ENCODE results near the gene IGFL4. TPM values are rescaled to one million over a fixed set of nuclear protein-coding genes. Genes with fewer than 3 reads are reported as not detected.
A peak's percentile ranks its signal among the peaks of the same experiment; 100 is the strongest.
"Not testable (repeated sequence)": the region's sequence is repeated elsewhere in the genome, so short reads cannot be mapped to it uniquely, and the experiment has no call there.

IGFL4 gene
- not detected in 2 replicates for total RNA-seq (2014; rRNA removed; shearing (Covaris generic); ENCODE audit: low replicate concordance)

DNA sequence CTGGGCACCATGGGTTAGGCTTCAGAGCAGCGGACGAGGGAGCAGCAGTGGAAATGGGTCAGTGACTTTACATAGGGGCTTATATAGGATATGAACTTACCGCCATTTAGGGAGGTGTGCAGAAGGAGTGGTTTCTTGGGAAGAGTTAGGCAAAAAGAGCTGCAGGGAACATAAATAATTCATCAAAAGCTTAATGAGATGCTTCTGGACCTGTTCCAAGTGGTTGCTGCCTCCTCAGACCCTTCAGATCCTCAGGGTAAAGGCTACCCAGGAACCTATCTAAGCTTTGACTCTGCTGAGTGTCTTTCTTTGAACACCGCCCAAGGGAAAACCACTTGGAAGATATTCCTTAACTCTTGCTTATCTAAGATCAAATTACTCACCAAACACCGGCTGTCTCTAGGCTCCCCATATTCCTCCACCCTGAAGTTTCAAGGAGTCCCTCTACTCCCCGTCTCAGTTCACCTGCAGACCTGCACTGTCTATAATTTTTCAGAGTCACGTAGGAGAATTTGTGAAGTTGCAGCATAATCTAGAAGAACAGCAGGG is at the start of gene IGFL4:
Gene IGFL4, minus strand, starts transcription at position 51 of the 549 bp plus-strand sequence. Its CDS starts 40 bp downstream, at position 11.
- Histone ChIP-seq H3K36me3 (no peaks in the 10 kb centered on the region), H3K4me3 (no peak within 1 kb of the TSS), H3K27me3 (peaks cover 48% of the 10 kb centered on the region), H3K9me3 (peaks cover under 1% of the 10 kb centered on the region; the same call in 1 of the 2 replicates)
- DNase-seq = no peak

DNA sequence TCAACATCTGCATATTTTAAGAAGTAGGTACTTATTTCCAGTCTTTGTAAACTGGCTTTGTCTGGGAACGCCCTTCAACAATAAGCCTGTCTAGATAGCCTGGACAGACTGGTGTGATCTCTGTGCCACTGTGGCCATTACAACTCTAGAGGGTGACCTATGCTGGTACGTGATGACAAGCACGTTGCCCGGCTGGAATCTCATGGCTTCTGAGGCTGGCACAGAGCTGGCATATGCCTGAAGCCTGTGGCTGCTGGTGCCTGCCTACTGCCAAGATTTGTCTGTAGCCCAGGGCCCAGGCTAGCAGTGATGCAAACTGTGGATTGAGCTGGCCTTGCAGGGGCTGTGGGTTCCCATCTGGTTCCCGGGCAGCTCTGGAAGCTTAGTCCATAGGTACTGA is 49.6 kb upstream of the IGFL4 start:
- no peak overlapping the region for H3K4me3 ChIP-seq
- H3K27me3 ChIP-seq = peaks cover 15% of the 10 kb centered on the region; the same call in 1 of the 2 replicates
- no peak for DNase-seq
- H3K9me3 ChIP-seq = peaks cover 19% of the 10 kb centered on the region
- no peaks in the 10 kb centered on the region for H3K36me3 ChIP-seq

DNA sequence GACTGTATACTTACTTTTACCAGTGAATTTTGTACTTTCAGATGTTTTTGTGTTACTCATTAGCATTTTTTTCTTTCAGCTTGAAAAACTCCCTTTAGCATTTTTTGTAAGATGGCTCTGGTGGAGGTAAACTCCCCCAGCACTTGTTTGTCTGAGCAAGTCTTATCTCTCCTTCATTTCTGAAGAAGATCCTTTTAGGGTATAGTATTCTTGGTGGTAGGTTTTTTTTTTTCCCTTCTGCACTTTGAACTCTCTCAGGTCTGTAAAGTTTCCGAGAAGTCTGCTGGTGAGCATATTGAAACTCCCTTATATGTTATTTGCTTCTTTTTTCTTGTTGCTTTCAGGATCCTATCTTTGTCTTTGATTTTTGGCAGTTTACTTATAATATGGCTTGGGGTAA is 48.6 kb upstream of the IGFL4 start:
- H3K36me3 ChIP-seq = no peaks in the 10 kb centered on the region
- no peak for DNase-seq
- peaks cover 22% of the 10 kb centered on the region for H3K9me3 ChIP-seq
- no peak overlapping the region for H3K4me3 ChIP-seq
- peaks cover 15% of the 10 kb centered on the region; the same call in 1 of the 2 replicates for H3K27me3 ChIP-seq

DNA sequence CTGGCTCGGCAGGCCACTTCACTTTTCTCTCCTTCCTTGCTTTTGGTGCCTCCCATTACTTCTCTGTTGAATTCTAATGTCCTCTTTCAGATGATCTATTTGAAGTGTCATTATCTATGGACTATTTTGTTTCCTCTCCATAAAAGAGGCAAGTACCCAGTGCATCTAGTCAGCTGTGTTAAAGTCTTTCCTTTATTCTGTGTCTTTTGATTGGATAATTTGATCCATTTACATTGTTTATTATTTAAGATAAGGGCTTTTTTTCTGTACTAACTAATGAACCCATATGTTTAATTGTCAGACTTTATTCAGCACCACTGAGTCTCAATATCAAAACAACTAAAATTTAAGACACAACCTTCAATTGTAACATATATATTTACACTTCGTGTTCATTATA is 47.3 kb upstream of the IGFL4 start:
- Histone ChIP-seq H3K27me3 (peaks cover 15% of the 10 kb centered on the region; the same call in 1 of the 2 replicates), H3K36me3 (no peaks in the 10 kb centered on the region), H3K4me3 (no peak overlapping the region), H3K9me3 (peaks cover 22% of the 10 kb centered on the region)
- no peak for DNase-seq

DNA sequence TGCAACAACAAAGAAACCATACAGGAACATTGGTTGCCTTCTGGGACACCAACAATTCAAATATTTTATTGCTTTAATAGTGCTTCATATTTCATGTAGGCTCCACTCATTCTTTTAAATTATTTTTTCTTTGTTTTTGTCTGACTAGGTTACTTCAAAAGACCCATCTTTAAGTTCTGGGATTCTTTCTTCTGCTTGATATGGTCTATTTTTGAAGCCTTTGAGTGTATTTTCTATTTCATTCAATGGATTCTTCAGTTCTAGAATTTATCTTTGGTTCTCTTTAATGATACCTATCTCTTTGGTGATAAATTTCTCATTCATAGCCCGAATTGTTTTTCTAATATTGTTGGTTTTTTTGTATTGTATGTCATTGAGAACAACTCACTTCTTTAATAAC is 45.1 kb upstream of the IGFL4 start:
- peaks cover 13% of the 10 kb centered on the region for H3K27me3 ChIP-seq
- H3K4me3 ChIP-seq = no peak overlapping the region
- no peak for DNase-seq
- H3K9me3 ChIP-seq = peaks cover 26% of the 10 kb centered on the region
- H3K36me3 ChIP-seq = no peaks in the 10 kb centered on the region

DNA sequence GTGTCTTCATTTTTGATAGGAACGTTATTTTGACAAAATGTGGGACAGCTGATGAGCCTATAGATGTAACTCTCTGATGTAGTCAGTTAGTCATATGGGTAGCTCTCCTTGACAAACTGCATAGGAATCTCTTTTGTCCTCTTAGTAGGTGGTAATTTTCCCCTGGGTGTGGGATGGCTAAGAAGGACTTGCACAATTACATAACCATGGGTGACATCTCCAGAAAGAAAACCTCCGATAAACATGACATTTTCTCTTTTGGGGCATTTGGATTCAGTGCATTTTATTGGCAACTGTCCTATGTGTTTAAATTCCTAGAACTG is 41.9 kb upstream of the IGFL4 start:
- peaks cover 16% of the 10 kb centered on the region for H3K9me3 ChIP-seq
- no peak for DNase-seq
- H3K36me3 ChIP-seq = no peaks in the 10 kb centered on the region
- peaks cover 17% of the 10 kb centered on the region for H3K27me3 ChIP-seq
- no peak overlapping the region for H3K4me3 ChIP-seq

DNA sequence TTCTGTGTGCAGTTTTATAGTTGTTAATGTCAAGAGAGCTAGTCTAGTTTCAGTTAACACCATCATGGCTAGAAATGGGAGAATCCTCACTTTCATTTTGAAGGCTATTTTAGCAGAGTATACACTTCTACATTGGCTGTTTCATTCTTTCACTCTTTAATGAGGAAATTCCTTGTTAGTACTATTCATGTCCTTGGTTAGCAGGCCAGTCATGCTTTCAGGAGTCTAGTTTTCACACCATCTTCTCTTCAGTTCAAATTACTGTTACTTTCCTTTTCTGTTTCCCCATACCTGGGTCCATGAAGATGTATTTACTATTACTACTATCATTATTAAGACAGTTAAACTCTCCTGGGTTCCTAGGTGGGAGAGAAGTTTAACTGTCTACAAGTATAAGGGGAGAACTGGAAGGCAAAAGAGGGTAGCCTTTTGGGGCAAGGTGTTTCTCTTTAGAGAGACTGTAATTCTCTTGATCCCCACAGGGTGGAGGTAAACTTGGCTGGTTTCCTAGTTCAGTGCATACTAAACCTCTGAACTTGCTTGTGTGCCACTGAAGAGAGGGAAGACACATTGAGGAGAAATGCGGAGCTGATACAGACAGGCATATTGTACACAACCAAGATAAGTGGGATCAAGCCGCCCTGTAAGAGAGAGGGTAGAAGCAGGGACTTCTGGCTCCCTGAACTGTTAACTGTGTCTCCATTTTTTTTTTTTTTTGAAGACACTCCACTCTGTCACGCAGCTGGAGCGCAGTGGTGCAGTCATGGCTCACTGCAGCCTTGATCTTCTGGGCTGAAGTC is 41.3 kb upstream of the IGFL4 start:
- peaks cover 22% of the 10 kb centered on the region for H3K27me3 ChIP-seq
- peak; percentile 14 for DNase-seq
- no peaks in the 10 kb centered on the region for H3K36me3 ChIP-seq
- H3K9me3 ChIP-seq = peaks cover 15% of the 10 kb centered on the region; the same call in 1 of the 2 replicates
- H3K4me3 ChIP-seq = no peak overlapping the region

DNA sequence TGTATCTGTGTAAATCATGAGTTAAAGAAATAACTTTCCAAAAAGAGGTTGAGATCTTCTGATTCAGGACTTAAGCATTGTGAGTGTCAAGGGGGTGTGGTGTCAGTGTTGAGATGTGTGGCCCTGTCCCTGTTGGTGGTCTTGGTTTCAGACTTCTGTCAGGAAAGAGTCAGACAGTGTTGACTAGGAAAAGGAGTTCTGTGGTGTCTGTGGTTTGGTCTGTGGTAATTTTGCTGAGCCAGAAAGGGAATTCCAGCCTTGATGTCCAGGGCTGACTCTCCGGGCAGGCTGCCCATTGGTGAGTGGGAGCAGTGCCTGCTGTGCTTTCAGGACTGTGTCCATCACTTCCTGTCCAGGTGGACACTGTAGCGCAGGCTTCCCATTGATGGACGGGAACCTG is 39.8 kb upstream of the IGFL4 start:
- peak; percentile 89 for DNase-seq
- H3K4me3 ChIP-seq = no peak overlapping the region

DNA sequence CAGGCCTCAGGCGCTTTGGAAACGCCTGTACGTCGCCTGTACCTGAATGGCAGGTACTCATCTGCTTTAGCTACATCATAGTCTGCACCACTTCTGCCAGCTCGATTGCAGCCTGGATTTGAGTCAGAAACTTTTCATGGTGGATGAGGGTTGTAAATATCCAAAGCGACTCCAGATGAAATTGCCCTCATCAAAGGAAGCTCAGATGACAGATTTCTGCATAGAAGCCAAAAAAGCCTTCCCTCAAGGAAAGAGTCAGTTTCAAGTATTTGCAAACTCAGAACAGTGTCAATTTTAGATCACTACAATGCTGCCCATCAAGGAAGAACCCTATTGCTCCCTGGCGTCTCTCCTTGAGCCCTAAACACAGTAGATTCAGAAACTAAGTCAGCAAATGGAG is 38.8 kb upstream of the IGFL4 start:
- no peak overlapping the region for H3K4me3 ChIP-seq
- peaks cover 3% of the 10 kb centered on the region; the same call in 1 of the 2 replicates for H3K9me3 ChIP-seq
- no peak for DNase-seq
- no peaks in the 10 kb centered on the region for H3K36me3 ChIP-seq
- H3K27me3 ChIP-seq = peaks cover 47% of the 10 kb centered on the region

More for the DNA sequence above, 39.8 kb upstream of the IGFL4 start:
- H3K9me3 ChIP-seq = peaks cover 7% of the 10 kb centered on the region; the same call in 1 of the 2 replicates
- H3K27me3 ChIP-seq = peaks cover 37% of the 10 kb centered on the region
- H3K36me3 ChIP-seq = no peaks in the 10 kb centered on the region

DNA sequence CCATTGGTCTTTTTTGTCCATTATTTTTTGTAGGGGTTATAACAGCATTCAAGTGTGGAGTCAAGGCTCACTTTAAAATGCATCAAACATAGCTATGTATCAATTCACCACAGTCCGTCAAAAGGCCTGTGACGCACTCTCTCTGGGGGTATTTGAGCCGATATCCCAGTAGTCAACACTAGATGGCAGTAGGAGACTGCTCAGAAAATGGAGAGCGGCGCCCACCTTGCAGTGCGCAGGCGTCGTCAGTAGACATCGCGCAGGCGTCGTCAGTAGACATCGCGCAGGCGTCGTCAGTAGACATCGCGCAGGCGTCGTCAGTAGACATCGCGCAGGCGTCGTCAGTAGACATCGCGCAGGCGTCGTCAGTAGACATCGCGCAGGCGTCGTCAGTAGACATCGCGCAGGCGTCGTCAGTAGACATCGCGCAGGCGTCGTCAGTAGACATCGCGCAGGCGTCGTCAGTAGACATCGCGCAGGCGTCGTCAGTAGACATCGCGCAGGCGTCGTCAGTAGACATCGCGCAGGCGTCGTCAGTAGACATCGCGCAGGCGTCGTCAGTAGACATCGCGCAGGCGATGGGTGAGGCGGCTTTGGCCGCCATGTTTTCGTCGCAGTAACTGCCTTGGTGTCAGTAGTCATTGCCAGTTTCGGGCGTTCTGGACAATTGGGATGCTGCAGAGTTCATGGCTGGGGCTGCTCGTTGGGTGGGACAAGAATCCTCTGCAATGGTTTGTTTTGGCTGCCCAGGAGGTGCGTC is 38.0 kb upstream of the IGFL4 start:
- peaks cover 53% of the 10 kb centered on the region for H3K27me3 ChIP-seq
- not testable (repeated sequence) for H3K4me3 ChIP-seq, H3K9me3 ChIP-seq, H3K36me3 ChIP-seq
- DNase-seq = peak; percentile 12

DNA sequence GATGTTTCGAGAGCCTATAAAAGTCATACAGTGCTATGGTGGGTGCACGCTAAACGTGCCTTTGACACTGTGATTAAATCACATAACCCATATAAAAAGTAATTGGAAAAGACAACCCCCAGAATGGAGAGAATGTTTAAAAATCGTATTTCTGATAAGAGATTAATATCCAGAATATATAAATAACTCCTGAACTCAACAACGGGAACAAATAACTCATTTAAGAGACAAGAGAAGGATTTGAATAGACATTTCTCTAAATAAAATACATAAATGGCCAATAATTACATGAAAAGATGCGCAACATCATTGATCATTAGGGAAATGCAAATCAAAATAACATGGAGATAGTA is 37.0 kb upstream of the IGFL4 start:
- H3K9me3 ChIP-seq = peaks cover 2% of the 10 kb centered on the region; the same call in 1 of the 2 replicates
- no peak for DNase-seq
- peaks cover 55% of the 10 kb centered on the region for H3K27me3 ChIP-seq
- H3K36me3 ChIP-seq = no peaks in the 10 kb centered on the region
- H3K4me3 ChIP-seq = no peak overlapping the region

DNA sequence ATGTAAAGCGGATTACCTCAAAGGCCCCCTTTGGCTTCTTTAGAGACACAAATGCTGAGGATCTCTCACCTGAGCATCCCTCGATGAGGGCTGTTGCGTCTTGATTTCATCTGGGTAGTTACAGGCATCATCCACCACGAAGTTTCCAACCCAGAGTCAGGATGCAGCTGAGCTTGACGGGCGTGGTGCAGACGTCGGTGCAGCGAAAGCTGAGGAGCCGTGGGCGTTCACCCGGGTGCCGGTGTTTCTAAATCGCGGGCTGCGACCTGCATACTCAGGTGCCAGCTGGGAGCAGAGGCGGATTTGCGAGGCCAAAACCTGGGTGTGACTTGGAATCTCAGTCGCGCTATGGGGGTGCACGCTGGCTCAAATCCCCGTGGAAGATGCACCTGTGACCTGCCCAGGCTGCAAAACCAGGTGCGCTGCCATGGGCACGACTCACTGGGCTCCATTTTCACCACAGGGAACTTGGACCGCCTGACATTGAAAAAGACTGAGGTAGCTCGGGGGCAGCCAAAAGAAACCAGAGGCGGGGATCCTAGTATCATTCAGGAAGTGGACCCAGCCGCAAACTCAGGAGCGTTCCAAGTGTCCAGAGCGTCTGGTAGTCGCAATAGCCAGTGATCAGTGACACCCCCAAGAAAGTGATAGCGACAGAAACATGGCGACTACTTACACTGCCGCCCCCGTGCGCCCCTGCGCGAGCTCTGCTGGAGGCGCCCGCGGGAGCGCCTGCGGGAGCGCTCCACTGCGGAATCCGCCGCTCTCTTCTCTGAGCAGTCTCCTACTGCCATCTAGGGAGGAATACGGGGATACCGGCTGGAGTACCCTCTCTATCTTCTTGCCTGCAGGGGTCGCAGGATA is 36.4 kb upstream of the IGFL4 start:
- H3K4me3 ChIP-seq = peak overlapping the region; percentile 6; the same call in 1 of the 2 replicates
- H3K36me3 ChIP-seq = no peaks in the 10 kb centered on the region
- peak; percentile 66 for DNase-seq
- H3K27me3 ChIP-seq = peaks cover 55% of the 10 kb centered on the region
- peaks cover 2% of the 10 kb centered on the region; the same call in 1 of the 2 replicates for H3K9me3 ChIP-seq

DNA sequence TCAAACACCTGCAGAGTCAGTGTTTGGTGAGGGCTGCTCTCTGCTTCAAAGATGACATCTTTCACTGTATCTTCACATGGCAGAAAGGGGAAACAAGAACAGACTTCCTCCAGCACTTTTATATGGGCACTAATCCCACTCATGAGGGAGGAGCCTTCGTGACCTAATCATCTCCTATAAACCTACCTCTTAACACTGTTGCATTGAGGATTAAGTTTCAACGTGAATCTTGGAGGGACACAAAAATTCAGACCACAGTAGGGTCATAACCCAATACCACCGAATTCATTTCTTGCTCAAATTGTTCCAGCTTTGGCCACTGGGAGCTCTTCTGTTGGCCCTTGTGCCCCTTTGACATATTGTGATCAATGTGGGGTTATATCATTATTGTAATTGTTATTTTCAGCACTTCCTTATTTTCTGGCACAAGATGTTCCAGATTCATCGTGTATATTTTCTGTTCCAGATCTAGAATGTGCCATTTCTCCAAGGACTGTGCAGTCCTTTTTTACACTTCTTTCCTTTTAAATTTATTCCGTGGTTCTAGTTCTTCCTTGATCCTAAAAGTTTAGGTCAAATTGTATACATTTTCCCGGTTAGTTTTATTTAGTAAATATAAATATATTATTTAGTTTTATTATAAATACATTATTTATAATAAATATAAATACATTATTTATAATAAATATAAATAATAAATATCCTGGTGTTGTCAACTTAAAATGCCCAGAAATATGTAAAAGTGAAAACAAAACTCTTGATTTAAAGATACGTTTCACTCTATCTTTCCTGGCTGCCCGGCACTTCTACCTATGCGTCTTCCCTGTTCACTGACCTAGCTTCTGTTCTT is 35.5 kb upstream of the IGFL4 start:
- no peaks in the 10 kb centered on the region for H3K36me3 ChIP-seq
- DNase-seq = no peak
- H3K27me3 ChIP-seq = peaks cover 51% of the 10 kb centered on the region
- H3K4me3 ChIP-seq = no peak overlapping the region
- no peaks in the 10 kb centered on the region; the same call in 1 of the 2 replicates for H3K9me3 ChIP-seq

DNA sequence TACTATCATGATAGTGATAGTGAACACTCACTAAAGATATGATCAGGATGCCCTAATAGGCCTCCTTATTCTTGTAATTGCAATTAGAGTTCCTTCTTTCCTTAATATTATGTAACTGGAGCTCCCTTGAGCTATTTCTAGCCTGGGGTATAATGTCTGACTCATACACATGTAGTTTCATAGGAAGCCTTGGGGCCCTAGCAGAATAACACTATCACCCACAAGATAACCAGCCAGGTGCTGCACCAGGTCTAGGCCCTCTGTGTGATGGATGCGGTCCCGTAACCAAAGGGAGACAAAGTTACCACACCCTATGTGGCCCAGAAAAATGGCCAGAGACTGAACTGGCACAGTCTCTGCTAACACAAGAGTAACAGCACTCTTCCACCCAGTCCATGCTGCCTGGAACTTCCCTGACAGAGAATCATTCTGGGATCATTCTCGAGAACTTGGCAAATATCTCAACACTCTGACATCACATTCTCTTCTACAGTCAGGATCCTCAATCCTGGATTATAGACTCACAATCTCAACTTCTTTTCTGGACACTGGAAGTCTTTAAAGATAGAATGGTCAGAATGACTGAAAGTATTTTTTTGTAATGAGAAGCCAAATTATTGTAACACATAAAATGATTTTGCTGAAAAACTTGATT is 32.6 kb upstream of the IGFL4 start:
- Histone ChIP-seq H3K4me3 (no peak overlapping the region), H3K27me3 (peaks cover 45% of the 10 kb centered on the region), H3K9me3 (no peaks in the 10 kb centered on the region), H3K36me3 (no peaks in the 10 kb centered on the region)
- DNase-seq = no peak

DNA sequence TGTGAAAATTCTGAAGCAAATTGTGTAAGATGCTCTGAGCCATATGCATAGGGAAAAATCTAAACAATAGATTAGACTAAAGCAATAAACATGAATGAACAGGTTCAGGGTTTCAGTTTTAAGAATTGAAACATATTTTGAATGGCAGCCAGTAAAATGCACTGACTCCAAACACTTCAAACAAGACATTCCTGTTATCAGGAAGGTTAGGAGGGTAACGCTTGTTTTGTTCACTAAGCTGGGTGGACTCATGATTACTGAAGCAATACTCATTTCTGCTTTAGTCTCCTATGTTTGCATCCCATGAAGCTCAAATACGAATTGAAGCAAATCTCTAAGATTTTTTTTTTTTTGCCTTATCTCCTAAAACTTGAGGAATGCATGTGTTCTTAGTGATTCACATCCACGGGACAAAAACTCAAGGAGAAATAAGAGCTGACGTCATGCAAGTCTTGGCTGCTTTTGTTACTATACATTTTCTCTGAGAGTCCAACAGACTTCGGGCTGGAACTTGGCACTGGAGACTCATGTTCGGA is 29.1 kb upstream of the IGFL4 start:
- Histone ChIP-seq H3K4me3 (no peak overlapping the region), H3K36me3 (no peaks in the 10 kb centered on the region), H3K27me3 (peaks cover 14% of the 10 kb centered on the region), H3K9me3 (no peaks in the 10 kb centered on the region)
- DNase-seq = peak; percentile 73
